ENCODE measurements around the gene ST3GAL4. TPM values are rescaled to one million over a fixed set of nuclear protein-coding genes. Genes with fewer than 3 reads are reported as not detected.

Gene ST3GAL4
- total and polyA plus RNA-seq, 4 donors = 23.6 to 38.3 (median 31.7) TPM

DNA sequence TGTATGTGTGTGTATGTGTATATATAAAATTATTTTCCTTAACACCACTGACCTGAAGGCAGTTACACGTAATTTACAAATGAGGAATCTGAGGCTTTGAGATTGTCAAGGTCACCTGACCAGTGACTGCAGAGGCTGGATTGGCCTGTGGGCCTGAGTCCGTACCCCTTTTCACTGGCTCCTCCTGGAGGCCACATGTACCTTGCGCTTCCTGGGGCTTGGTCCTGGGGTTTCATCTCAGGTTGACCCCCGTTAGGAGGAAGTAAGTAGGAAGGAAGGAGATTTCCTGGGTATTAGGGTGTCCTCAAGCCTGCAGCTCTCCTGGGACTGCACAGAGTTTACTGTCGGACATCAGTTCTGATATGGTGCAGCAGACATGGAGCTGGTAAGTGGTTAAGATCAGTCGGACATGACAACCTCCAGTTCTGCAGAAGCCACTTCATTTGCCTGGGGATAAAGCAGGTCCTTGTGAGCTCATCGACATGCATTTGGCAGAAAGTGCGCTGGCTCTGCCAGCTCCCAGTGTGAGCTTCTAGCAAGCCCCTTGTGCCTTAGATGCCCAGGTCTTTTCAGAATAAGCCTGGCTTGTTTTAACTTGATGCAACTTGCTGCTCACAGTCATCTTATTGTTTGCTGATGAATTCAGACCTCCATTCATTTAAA lies 36.6 kb downstream of the ST3GAL4 start:
- no peaks in the 10 kb centered on the region for H3K36me3 ChIP-seq (ENCODE audit: control insufficient read depth in 4 of 4, insufficient read depth in 4 of 4, low read length in 4 of 4)
- no peak overlapping the region for H3K9ac ChIP-seq (ENCODE audit: insufficient read depth in 1 of 2, low read length in 2 of 2)
- no peaks in the 10 kb centered on the region for H3K9me3 ChIP-seq (ENCODE audit: control insufficient read depth in 4 of 4, insufficient read depth in 3 of 4, low read length in 3 of 4)
- TF ChIP-seq, protein P1, sequence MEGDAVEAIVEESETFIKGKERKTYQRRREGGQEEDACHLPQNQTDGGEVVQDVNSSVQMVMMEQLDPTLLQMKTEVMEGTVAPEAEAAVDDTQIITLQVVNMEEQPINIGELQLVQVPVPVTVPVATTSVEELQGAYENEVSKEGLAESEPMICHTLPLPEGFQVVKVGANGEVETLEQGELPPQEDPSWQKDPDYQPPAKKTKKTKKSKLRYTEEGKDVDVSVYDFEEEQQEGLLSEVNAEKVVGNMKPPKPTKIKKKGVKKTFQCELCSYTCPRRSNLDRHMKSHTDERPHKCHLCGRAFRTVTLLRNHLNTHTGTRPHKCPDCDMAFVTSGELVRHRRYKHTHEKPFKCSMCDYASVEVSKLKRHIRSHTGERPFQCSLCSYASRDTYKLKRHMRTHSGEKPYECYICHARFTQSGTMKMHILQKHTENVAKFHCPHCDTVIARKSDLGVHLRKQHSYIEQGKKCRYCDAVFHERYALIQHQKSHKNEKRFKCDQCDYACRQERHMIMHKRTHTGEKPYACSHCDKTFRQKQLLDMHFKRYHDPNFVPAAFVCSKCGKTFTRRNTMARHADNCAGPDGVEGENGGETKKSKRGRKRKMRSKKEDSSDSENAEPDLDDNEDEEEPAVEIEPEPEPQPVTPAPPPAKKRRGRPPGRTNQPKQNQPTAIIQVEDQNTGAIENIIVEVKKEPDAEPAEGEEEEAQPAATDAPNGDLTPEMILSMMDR (IDR thresholded peaks at IDR 0.05; ENCODE audit: control extremely low read depth, extremely low read depth) = no peak
- no peaks in the 10 kb centered on the region for H3K27me3 ChIP-seq (ENCODE audit: control insufficient read depth in 3 of 3, insufficient read depth in 3 of 3, low read length in 2 of 3)
- H3K4me1 ChIP-seq (ENCODE audit: control insufficient read depth in 5 of 5, insufficient read depth in 5 of 5, low read length in 5 of 5) = peaks cover 11 to 28% (median 26%) of the 10 kb centered on the region in 5 donors
- peak overlapping the region in 1 of 2 donors; percentile 86 for H3K27ac ChIP-seq (ENCODE audit: low read depth in 1 of 2, low read length in 1 of 2)
- DNase-seq = peak in 2 of 3 donors; percentile 36 to 50
- 36 to 58% methylated on average over 8 of the region's 8 CpGs for WGBS, 2 donors
- H3K4me3 ChIP-seq = no peak overlapping the region
- ATAC-seq (ENCODE audit: insufficient read depth, low FRiP score) = no peak

DNA sequence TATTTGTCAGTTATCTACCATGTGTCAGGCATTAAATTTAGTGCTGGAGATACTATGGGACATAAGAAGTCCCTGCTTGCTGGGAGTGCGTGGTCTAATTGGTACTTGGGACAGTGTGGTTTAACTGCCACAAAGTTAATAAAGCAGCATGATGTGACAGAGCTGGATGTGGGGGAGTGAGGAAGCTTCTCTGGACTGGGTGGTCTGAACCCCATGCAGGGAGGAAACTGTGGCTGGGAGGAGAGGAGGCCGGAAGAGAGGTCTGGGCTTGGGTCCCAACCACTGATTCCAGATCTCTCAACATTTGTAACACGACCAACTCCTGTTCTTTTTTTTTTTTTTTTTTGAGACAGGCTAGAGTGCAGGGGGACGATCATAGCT lies 37.1 kb downstream of the ST3GAL4 start:
- H3K4me1 ChIP-seq (ENCODE audit: control insufficient read depth in 5 of 5, insufficient read depth in 5 of 5, low read length in 5 of 5) = peaks cover 11 to 30% (median 26%) of the 10 kb centered on the region in 5 donors
- TF ChIP-seq, protein P1 (IDR thresholded peaks at IDR 0.05; ENCODE audit: control extremely low read depth, extremely low read depth) = no peak
- H3K27me3 ChIP-seq (ENCODE audit: control insufficient read depth in 3 of 3, insufficient read depth in 3 of 3, low read length in 2 of 3) = no peaks in the 10 kb centered on the region
- WGBS, 2 donors = 16 to 46% methylated on average over 4 of the region's 4 CpGs
- no peak overlapping the region for H3K4me3 ChIP-seq
- peak overlapping the region in 1 of 2 donors; percentile 7 for H3K9ac ChIP-seq (ENCODE audit: insufficient read depth in 1 of 2, low read length in 2 of 2)
- no peaks in the 10 kb centered on the region for H3K36me3 ChIP-seq (ENCODE audit: control insufficient read depth in 4 of 4, insufficient read depth in 4 of 4, low read length in 4 of 4)
- DNase-seq = peak; percentile 64 to 89 (median 66)
- peak overlapping the region in 1 of 2 donors; percentile 86 for H3K27ac ChIP-seq (ENCODE audit: low read depth in 1 of 2, low read length in 1 of 2)
- H3K9me3 ChIP-seq (ENCODE audit: control insufficient read depth in 4 of 4, insufficient read depth in 3 of 4, low read length in 3 of 4) = no peaks in the 10 kb centered on the region
- ATAC-seq (ENCODE audit: insufficient read depth, low FRiP score) = no peak

DNA sequence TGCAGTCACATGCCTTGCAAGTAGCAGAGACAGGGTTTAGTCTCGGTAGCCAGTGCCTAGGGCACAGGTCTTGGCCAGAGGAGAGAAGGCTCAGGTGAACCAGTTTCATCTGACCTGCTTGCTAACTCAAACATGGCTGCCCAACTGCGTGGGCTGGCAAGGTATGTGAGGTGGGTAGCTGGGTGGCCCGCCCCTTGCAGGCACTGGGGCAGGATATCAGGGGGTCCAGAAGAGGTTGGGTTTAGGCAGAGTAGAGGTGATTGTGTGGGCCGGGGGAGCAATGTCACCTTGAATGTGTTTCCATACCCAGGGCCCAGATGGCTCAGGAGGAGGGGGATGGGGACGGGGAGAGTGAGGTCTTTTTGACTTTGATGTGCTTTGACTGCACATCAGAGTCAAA lies 37.7 kb downstream of the ST3GAL4 start:
- Histone ChIP-seq H3K27me3 (ENCODE audit: control insufficient read depth in 3 of 3, insufficient read depth in 3 of 3, low read length in 2 of 3) (no peaks in the 10 kb centered on the region), H3K27ac (ENCODE audit: low read depth in 1 of 2, low read length in 1 of 2) (peak overlapping the region in 1 of 2 donors; percentile 86), H3K36me3 (ENCODE audit: control insufficient read depth in 4 of 4, insufficient read depth in 4 of 4, low read length in 4 of 4) (no peaks in the 10 kb centered on the region), H3K9ac (ENCODE audit: insufficient read depth in 1 of 2, low read length in 2 of 2) (no peak overlapping the region), H3K4me1 (ENCODE audit: control insufficient read depth in 5 of 5, insufficient read depth in 5 of 5, low read length in 5 of 5) (peaks cover 11 to 30% (median 26%) of the 10 kb centered on the region in 5 donors), H3K4me3 (no peak overlapping the region), H3K9me3 (ENCODE audit: control insufficient read depth in 4 of 4, insufficient read depth in 3 of 4, low read length in 3 of 4) (no peaks in the 10 kb centered on the region)
- no peak for ATAC-seq (ENCODE audit: insufficient read depth, low FRiP score)
- TF ChIP-seq, protein P1 (IDR thresholded peaks at IDR 0.05; ENCODE audit: control extremely low read depth, extremely low read depth) = no peak
- DNase-seq = no peak
- 77 to 87% methylated on average over 5 of the region's 5 CpGs for WGBS, 2 donors

All from lung (tissue), 12 donors.